Trophoblast cell (in vitro differentiated cells and primary cell): ENCODE measurements around the gene TMEM42.

ENCODE experiments used
- DNase-seq, 2 donors: peaks; one replicate each; pipeline ENCODE4 v3.0.0-alpha.2; 2016
- H2AFZ ChIP-seq: 2 replicates; pipeline ENCODE4 v1.6.1; 2013; ENCODE audit warnings: low read length, moderate library complexity, mild to moderate bottlenecking; ENCODE audit not compliant: insufficient read depth, poor library complexity
- H2AK5ac ChIP-seq: 2 replicates; pipeline ENCODE4 v1.6.1; 2013; ENCODE audit warnings: mild to moderate bottlenecking, low read length
- H2BK120ac ChIP-seq: 2 replicates; pipeline ENCODE4 v1.6.1; 2013; ENCODE audit warnings: low read length, mild to moderate bottlenecking, moderate library complexity; ENCODE audit not compliant: insufficient read depth, poor library complexity
- H2BK12ac ChIP-seq: 2 replicates; pipeline ENCODE4 v1.6.1; 2013; ENCODE audit warnings: mild to moderate bottlenecking, low read length, moderate library complexity
- H2BK5ac ChIP-seq: 2 replicates; pipeline ENCODE4 v1.6.1; 2013; ENCODE audit warnings: low read length, low read depth, moderate library complexity, mild to moderate bottlenecking; ENCODE audit not compliant: poor library complexity
- H3K14ac ChIP-seq: 2 replicates; pipeline ENCODE4 v1.6.1; 2013; ENCODE audit warnings: mild to moderate bottlenecking, low read length
- H3K18ac ChIP-seq: 2 replicates; pipeline ENCODE4 v1.6.1; 2013; ENCODE audit warnings: mild to moderate bottlenecking, low read length
- H3K23ac ChIP-seq: 2 replicates; pipeline ENCODE4 v1.6.1; 2013; ENCODE audit warnings: low read length
- H3K27ac ChIP-seq: 2 replicates; pipeline ENCODE4 v1.5.1; 2013; ENCODE audit warnings: low read depth, mild to moderate bottlenecking, inconsistent platforms, low read length, moderate library complexity
- H3K27me3 ChIP-seq: 2 replicates; pipeline ENCODE4 v1.6.1; 2013; ENCODE audit warnings: inconsistent platforms, mild to moderate bottlenecking, low read length, moderate library complexity; ENCODE audit not compliant: insufficient read depth
- H3K36me3 ChIP-seq, 2 experiments: 1 replicate in 1 of 2; 2 replicates in 1 of 2; pipeline ENCODE4 v1.6.1; 2013; ENCODE audit warnings: low read length in 2 of 2, mild to moderate bottlenecking in 2 of 2, moderate library complexity in 1 of 2; ENCODE audit not compliant: insufficient read depth in 2 of 2, control insufficient read depth in 1 of 2
- H3K4ac ChIP-seq: 2 replicates; pipeline ENCODE4 v1.6.1; 2013; ENCODE audit warnings: low read depth, mild to moderate bottlenecking, low read length, moderate library complexity
- H3K4me1 ChIP-seq, 2 experiments: 1 replicate in 1 of 2; 2 replicates in 1 of 2; pipeline ENCODE4 v1.6.1; 2013; ENCODE audit warnings: low read length in 2 of 2, mild to moderate bottlenecking in 2 of 2, moderate library complexity in 1 of 2; ENCODE audit not compliant: insufficient read depth in 2 of 2, control insufficient read depth in 1 of 2
- H3K4me2 ChIP-seq: 2 replicates; pipeline ENCODE4 v1.6.1; 2013; ENCODE audit warnings: inconsistent platforms, mild to moderate bottlenecking, low read length, moderate library complexity
- H3K4me3 ChIP-seq: 2 replicates; pipeline ENCODE4 v1.5.1; 2013; ENCODE audit warnings: mild to moderate bottlenecking, low read depth, low read length, inconsistent platforms
- H3K79me1 ChIP-seq: one replicate; pipeline ENCODE4 v1.6.1; 2013; ENCODE audit warnings: low read length
- H3K79me2 ChIP-seq: 2 replicates; pipeline ENCODE4 v1.6.1; 2013; ENCODE audit warnings: low read length, mild to moderate bottlenecking; ENCODE audit not compliant: control insufficient read depth, insufficient read depth, poor library complexity
- H3K9ac ChIP-seq: 2 replicates; pipeline ENCODE4 v1.6.1; 2013; ENCODE audit warnings: mild to moderate bottlenecking, low read length
- H3K9me3 ChIP-seq: 2 replicates; pipeline ENCODE4 v1.6.1; 2013; ENCODE audit warnings: low read depth, mild to moderate bottlenecking, control low read depth, inconsistent platforms, low read length; ENCODE audit not compliant: insufficient read depth
- H4K12ac ChIP-seq: 2 replicates; pipeline ENCODE4 v1.6.1; 2013; ENCODE audit warnings: low read depth, mild to moderate bottlenecking, low read length, moderate library complexity
- H4K8ac ChIP-seq: 2 replicates; pipeline ENCODE4 v1.6.1; 2013; ENCODE audit warnings: low read depth, mild to moderate bottlenecking, low read length, moderate library complexity
- H4K91ac ChIP-seq: one replicate; pipeline ENCODE4 v1.6.1; 2013; ENCODE audit warnings: low read depth, mild to moderate bottlenecking, low read length, moderate library complexity
- WGBS: extraction: QIAGEN DNeasy Blood & Tissue Kit; methylation state at CpG from one replicate; pipeline ENCODE4 v1.1.7; 2013; ENCODE audit warnings: missing lambda C conversion rate; ENCODE audit not compliant: insufficient read length, insufficient coverage; ENCODE audit errors: extremely low coverage; 5-methylcytosine and 5-hydroxymethylcytosine counted together

The TMEM42 gene

GRCh38 chr3:44883213-44883955, 21.7 kb downstream of the TMEM42 start:
- H4K12ac ChIP-seq: peak overlapping the region; percentile 59
- H3K18ac ChIP-seq: peak overlapping the region; percentile 50
- no peak overlapping the region for H3K4me2 ChIP-seq
- H2BK120ac ChIP-seq: peak overlapping the region; percentile 21
- H3K27me3 ChIP-seq: no peaks in the 10 kb centered on the region
- H2AK5ac ChIP-seq: peak overlapping the region; percentile 82
- H2BK5ac ChIP-seq: peak overlapping the region; percentile 51
- peaks cover 17 to 19% of the 10 kb centered on the region in 2 experiments for H3K4me1 ChIP-seq
- H4K91ac ChIP-seq: peak overlapping the region; percentile 19
- peak overlapping the region; percentile 37 for H4K8ac ChIP-seq
- H3K4me3 ChIP-seq: no peak overlapping the region
- no peak overlapping the region for H2AFZ ChIP-seq
- no peak overlapping the region for H3K9ac ChIP-seq
- peak overlapping the region; percentile 67 for H3K27ac ChIP-seq
- no CpG with 5 or more reads among the region's 5 CpGs for WGBS
- H2BK12ac ChIP-seq: peak overlapping the region; percentile 62
- no peak overlapping the region for H3K23ac ChIP-seq
- H3K14ac ChIP-seq: peak overlapping the region; percentile 57
- DNase-seq: no peak
- H3K9me3 ChIP-seq: peaks cover 3% of the 10 kb centered on the region
- H3K36me3 ChIP-seq: no peaks in the 10 kb centered on the region
- peaks cover 5% of the 10 kb centered on the region for H3K79me1 ChIP-seq
- no peak overlapping the region for H3K4ac ChIP-seq
- H3K79me2 ChIP-seq: no peaks in the 10 kb centered on the region

- Histone ChIP-seq H3K4ac (no peak overlapping the region), H3K18ac (peak overlapping the region; percentile 50)
- WGBS: no CpG with 5 or more reads among the region's 4 CpGs
Measured at GRCh38 chr3:44883999-44884431, 22.3 kb downstream of the TMEM42 start.

DNA sequence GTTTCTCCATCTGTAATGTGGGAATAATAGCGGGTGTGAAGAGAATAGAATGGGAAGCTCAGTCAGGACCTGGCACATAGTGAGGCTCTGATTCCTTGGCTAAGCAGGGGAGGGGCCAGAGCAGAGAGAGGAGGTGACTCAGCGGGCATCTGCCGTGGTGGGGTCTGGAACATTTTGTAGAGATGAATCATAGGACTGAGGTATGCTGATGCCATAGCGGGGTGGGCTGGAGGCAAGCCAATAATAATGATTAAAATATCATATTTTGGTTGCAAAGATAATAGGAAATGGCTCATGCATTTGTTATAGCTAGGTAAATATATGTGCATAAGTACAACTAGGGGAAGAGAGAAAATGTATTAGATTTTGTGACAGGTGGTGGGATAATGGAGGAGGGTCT, 23.9 kb downstream of the TMEM42 start:
- Histone ChIP-seq H3K4me2 (no peak overlapping the region), H3K4me1 (peaks cover 17 to 19% of the 10 kb centered on the region in 2 experiments), H4K12ac (no peak overlapping the region), H4K8ac (no peak overlapping the region), H3K23ac (no peak overlapping the region), H3K4me3 (no peak overlapping the region), H3K27me3 (no peaks in the 10 kb centered on the region), H2AK5ac (no peak overlapping the region), H3K4ac (no peak overlapping the region), H3K9ac (no peak overlapping the region), H3K9me3 (peaks cover 3% of the 10 kb centered on the region), H3K18ac (no peak overlapping the region), H2BK12ac (peak overlapping the region; percentile 21), H3K79me1 (peaks cover 5% of the 10 kb centered on the region), H3K14ac (no peak overlapping the region), H3K36me3 (no peaks in the 10 kb centered on the region), H3K79me2 (no peaks in the 10 kb centered on the region), H2AFZ (no peak overlapping the region), H2BK120ac (no peak overlapping the region), H4K91ac (peak overlapping the region; percentile 21), H3K27ac (no peak overlapping the region), H2BK5ac (no peak overlapping the region)
- WGBS: no CpG with 5 or more reads among the region's 4 CpGs
- DNase-seq: peak in 1 of 2 donors; percentile 4

More at GRCh38 chr3:44883999-44884431, 22.3 kb downstream of the TMEM42 start:
- peaks cover 3% of the 10 kb centered on the region for H3K9me3 ChIP-seq
- peak overlapping the region; percentile 51 for H2BK5ac ChIP-seq
- no peak overlapping the region for H3K4me3 ChIP-seq
- peak overlapping the region; percentile 59 for H4K12ac ChIP-seq
- H3K27ac ChIP-seq: peak overlapping the region; percentile 67
- peak; percentile 15 to 39 for DNase-seq
- no peak overlapping the region for H3K14ac ChIP-seq
- no peak overlapping the region for H2BK120ac ChIP-seq
- H3K23ac ChIP-seq: no peak overlapping the region
- H3K79me1 ChIP-seq: peaks cover 5% of the 10 kb centered on the region
- H3K27me3 ChIP-seq: no peaks in the 10 kb centered on the region
- H3K9ac ChIP-seq: no peak overlapping the region
- no peaks in the 10 kb centered on the region for H3K79me2 ChIP-seq
- no peaks in the 10 kb centered on the region for H3K36me3 ChIP-seq
- no peak overlapping the region for H2BK12ac ChIP-seq
- H2AFZ ChIP-seq: no peak overlapping the region
- peaks cover 17 to 19% of the 10 kb centered on the region in 2 experiments for H3K4me1 ChIP-seq
- no peak overlapping the region for H3K4me2 ChIP-seq
- peak overlapping the region; percentile 19 for H4K91ac ChIP-seq
- H2AK5ac ChIP-seq: peak overlapping the region; percentile 82
- peak overlapping the region; percentile 37 for H4K8ac ChIP-seq

DNA sequence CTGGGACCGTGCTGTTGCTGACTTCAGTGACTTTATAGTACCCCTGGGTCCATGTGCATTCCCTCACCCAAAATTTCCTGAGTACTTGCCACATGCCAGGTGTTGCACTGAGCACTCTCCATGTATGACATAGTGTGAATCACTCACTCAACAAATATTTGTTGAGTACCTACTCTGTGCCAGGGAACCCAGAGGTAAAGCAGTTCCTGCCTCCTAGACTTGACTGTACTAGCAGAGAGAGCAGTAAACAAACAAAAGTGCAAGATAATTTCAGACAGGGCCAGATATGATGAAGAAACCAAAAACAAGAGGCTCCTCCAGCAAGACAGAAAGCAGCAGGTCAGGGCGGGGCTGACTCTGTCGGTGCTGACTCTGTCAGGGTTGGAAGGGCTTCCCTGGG, 24.8 kb downstream of the TMEM42 start:
- Histone ChIP-seq H3K18ac (no peak overlapping the region), H2AFZ (no peak overlapping the region), H4K8ac (no peak overlapping the region), H3K27me3 (no peaks in the 10 kb centered on the region), H2BK5ac (no peak overlapping the region), H2AK5ac (no peak overlapping the region), H3K9ac (no peak overlapping the region), H3K4me1 (peaks cover 17 to 19% of the 10 kb centered on the region in 2 experiments), H3K79me2 (no peaks in the 10 kb centered on the region), H3K4me2 (no peak overlapping the region), H3K79me1 (peaks cover 5% of the 10 kb centered on the region), H3K27ac (no peak overlapping the region), H3K4me3 (no peak overlapping the region), H3K23ac (no peak overlapping the region), H4K91ac (no peak overlapping the region), H3K36me3 (no peaks in the 10 kb centered on the region), H3K4ac (no peak overlapping the region), H2BK120ac (no peak overlapping the region), H2BK12ac (peak overlapping the region; percentile 42), H3K14ac (no peak overlapping the region), H4K12ac (no peak overlapping the region), H3K9me3 (peaks cover 3% of the 10 kb centered on the region)
- DNase-seq: no peak
- no CpG with 5 or more reads among the region's 3 CpGs for WGBS
